B cell (primary cell): Measurements from ENCODE around the gene AIG1. TPM values are rescaled to one million over a fixed set of nuclear protein-coding genes. Genes with fewer than 3 reads are reported as not detected.
"Not testable (repeated sequence)": the region's sequence is repeated elsewhere in the genome, so short reads cannot be mapped to it uniquely, and the experiment has no call there.

Experiments
- ATAC-seq: fragments of 200-7000 bp; cut with Tn5 transposase; one replicate; pipeline ENCODE4 v1.10.0; 2021; ENCODE audit warnings: low read depth, mild to moderate bottlenecking, moderate number of reproducible peaks, moderate library complexity
- CTCF ChIA-PET: fragments of 350-600 bp; sonication (Branson Sonifier 250); formaldehyde crosslinking; loops from one replicate; lab custom pipeline; 2021; ENCODE audit warnings: antibody characterized with exemption, inconsistent platforms; lab: Charles Lee
- POLR2A ChIA-PET: fragments of 350-600 bp; sonication (Branson Sonifier 250); formaldehyde crosslinking; loops from one replicate; lab custom pipeline; 2021; ENCODE audit warnings: antibody characterized with exemption; lab: Charles Lee
- DNase-seq: peaks from one replicate; pipeline ENCODE4 v3.0.0; 2013
- H2AFZ ChIP-seq: 2 replicates; pipeline ENCODE4 v1.6.1; 2012; ENCODE audit warnings: mild to moderate bottlenecking, low read depth, low read length; ENCODE audit not compliant: insufficient read depth, poor library complexity, severe bottlenecking
- H3K27ac ChIP-seq, 2 donors: 1 replicate in 1 of 2; 2 replicates in 1 of 2; pipeline ENCODE4 v1.5.1; 2012 to 2013; ENCODE audit warnings: low read length in 2 of 2, mild to moderate bottlenecking in 2 of 2, moderate library complexity in 1 of 2
- H3K27me3 ChIP-seq, 4 experiments: fragments of 200-600 bp in 1 of 4; sonication (generic) in 1 of 4; replicated peaks in 1 of 4; 1 replicate in 2 of 4; 2 replicates in 2 of 4; pipeline versions ENCODE4 v1.6.1 to v1.7.0; 2013 to 2016; ENCODE audit warnings: low read length in 3 of 4, mild to moderate bottlenecking in 2 of 4, mixed read lengths in 1 of 4, moderate library complexity in 1 of 4; ENCODE audit not compliant: insufficient read depth in 4 of 4, control insufficient read depth in 3 of 4; ENCODE audit errors: control extremely low read depth in 1 of 4
- H3K36me3 ChIP-seq, 2 experiments: replicated peaks in 1 of 2; 1 replicate in 1 of 2; 2 replicates in 1 of 2; pipeline versions ENCODE4 v1.6.1 to v1.7.1; 2013; ENCODE audit warnings: low read length in 1 of 2; ENCODE audit not compliant: insufficient read depth in 2 of 2, control insufficient read depth in 1 of 2; ENCODE audit errors: control extremely low read depth in 1 of 2, extremely low read depth in 1 of 2
- H3K4me1 ChIP-seq, 2 donors: fragments of 200-600 bp in 1 of 2; sonication (generic) in 1 of 2; 1 replicate in 1 of 2; 2 replicates in 1 of 2; pipeline versions ENCODE4 v1.5.1 to v1.6.1; 2013 to 2017; ENCODE audit warnings: low read length in 2 of 2; ENCODE audit not compliant: control insufficient read depth in 2 of 2, insufficient read depth in 2 of 2
- H3K4me2 ChIP-seq: replicated peaks from 2 replicates; pipeline ENCODE3; 2012; ENCODE audit warnings: mild to moderate bottlenecking, low read depth, low read length; ENCODE audit not compliant: poor library complexity, severe bottlenecking
- H3K4me3 ChIP-seq, 5 experiments: fragments of 200-600 bp in 1 of 5; sonication (generic) in 1 of 5; 1 replicate in 3 of 5; 2 replicates in 2 of 5; pipeline versions ENCODE4 v1.5.1 to v1.7.0; 2011 to 2016; ENCODE audit warnings: low read length in 4 of 5, mild to moderate bottlenecking in 4 of 5, low read depth in 2 of 5, control low read depth in 1 of 5, moderate library complexity in 1 of 5; ENCODE audit not compliant: insufficient read depth in 1 of 5; ENCODE audit errors: control extremely low read depth in 1 of 5, extremely low read depth in 1 of 5
- H3K79me2 ChIP-seq: fragments of 200-600 bp; sonication (generic); one replicate; pipeline ENCODE4 v1.6.0; 2016; ENCODE audit warnings: low read length; ENCODE audit not compliant: control insufficient read depth, insufficient read depth
- H3K9ac ChIP-seq: fragments of 200-600 bp; sonication (generic); 2 replicates; pipeline ENCODE4 v1.6.1; 2017; ENCODE audit warnings: mild to moderate bottlenecking, low read length, moderate library complexity
- H3K9me3 ChIP-seq, 3 donors: one replicate each; pipeline versions ENCODE4 v1.6.1 to v1.7.1; 2013; ENCODE audit warnings: low read length in 2 of 3; ENCODE audit not compliant: control insufficient read depth in 2 of 3, insufficient read depth in 1 of 3; ENCODE audit errors: control extremely low read depth in 1 of 3
- H4K20me1 ChIP-seq: 2 replicates; pipeline ENCODE4 v1.6.0; 2012; ENCODE audit warnings: mild to moderate bottlenecking, low read length; ENCODE audit not compliant: insufficient read depth, control insufficient read depth, poor library complexity, severe bottlenecking
- H3K27ac Mint-ChIP-seq: one replicate; pipeline ENCODE4 v1.8.0; 2021; ENCODE audit warnings: mixed read lengths
- H3K27me3 Mint-ChIP-seq: one replicate; pipeline ENCODE4 v1.8.0; 2021; ENCODE audit warnings: mixed read lengths
- H3K4me1 Mint-ChIP-seq: one replicate; pipeline ENCODE4 v1.8.0; 2021; ENCODE audit warnings: mixed read lengths
- H3K4me3 Mint-ChIP-seq: one replicate; pipeline ENCODE4 v1.8.0; 2021; ENCODE audit warnings: mixed read lengths
- H3K9me3 Mint-ChIP-seq: one replicate; pipeline ENCODE4 v1.8.0; 2022; ENCODE audit warnings: mixed read lengths; ENCODE audit not compliant: insufficient read depth
- CTCF ChIP-seq: fragments of 200-600 bp; IDR thresholded peaks from one replicate; pipeline ENCODE4 v1.8.0; 2022; ENCODE audit warnings: antibody characterized with exemption, mild to moderate bottlenecking
- EZH2 ChIP-seq: IDR thresholded peaks from 2 replicates; pipeline ENCODE4 v1.6.1; 2012; ENCODE audit warnings: borderline replicate concordance, low read depth, mild to moderate bottlenecking, moderate library complexity, low read length; ENCODE audit not compliant: insufficient read depth, poor library complexity, severe bottlenecking
- WGBS: methylation state at CpG from one replicate; pipeline ENCODE4 v1.1.5; 2013; ENCODE audit warnings: missing lambda C conversion rate; ENCODE audit not compliant: insufficient coverage; 5-methylcytosine and 5-hydroxymethylcytosine counted together
- intact Hi-C: fragments of 100-400 bp; cut with micrococcal nuclease; formaldehyde crosslinking; loops from one replicate; pipeline ENCODE4 v1.10.0; 2022
- polyA plus RNA-seq: library from polyadenylated mRNA; depleted of rRNA; stranded (reverse); fragments of >200 nt; gene quantifications from 2 replicates; pipeline ENCODE4 v1.2.3, GENCODE V29; 2012
- total RNA-seq, 2 donors: library from RNA; stranded (reverse); fragments of 120-200 nt in 1 of 2; gene quantifications; 1 replicate in 1 of 2; 2 replicates in 1 of 2; pipeline versions ENCODE4 v1.2.3 to v1.2.4, GENCODE V29; 2013 to 2022

AIG1 gene
- total and polyA plus RNA-seq, 2 donors (not counting 1 experiment from before 2014, with no cell fraction given), result 7.0 to 9.0 TPM

- CTCF ChIA-PET, DNase-seq, H3K9me3 Mint-ChIP-seq, H3K4me1 Mint-ChIP-seq, H3K9ac ChIP-seq, H3K36me3 ChIP-seq, POLR2A ChIA-PET, H2AFZ ChIP-seq, H3K4me2 ChIP-seq, H3K9me3 ChIP-seq, intact Hi-C loops, H3K27me3 ChIP-seq, H3K4me3 Mint-ChIP-seq, H3K27ac ChIP-seq, H4K20me1 ChIP-seq, H3K4me1 ChIP-seq, ATAC-seq, H3K79me2 ChIP-seq, H3K27ac Mint-ChIP-seq, H3K4me3 ChIP-seq, H3K27me3 Mint-ChIP-seq: not testable (repeated sequence)
- WGBS, result 100% methylated on average over 6 of the region's 11 CpGs
Observed at GRCh38 chr6:143087335-143087734, 26.6 kb downstream of the AIG1 start.

DNA sequence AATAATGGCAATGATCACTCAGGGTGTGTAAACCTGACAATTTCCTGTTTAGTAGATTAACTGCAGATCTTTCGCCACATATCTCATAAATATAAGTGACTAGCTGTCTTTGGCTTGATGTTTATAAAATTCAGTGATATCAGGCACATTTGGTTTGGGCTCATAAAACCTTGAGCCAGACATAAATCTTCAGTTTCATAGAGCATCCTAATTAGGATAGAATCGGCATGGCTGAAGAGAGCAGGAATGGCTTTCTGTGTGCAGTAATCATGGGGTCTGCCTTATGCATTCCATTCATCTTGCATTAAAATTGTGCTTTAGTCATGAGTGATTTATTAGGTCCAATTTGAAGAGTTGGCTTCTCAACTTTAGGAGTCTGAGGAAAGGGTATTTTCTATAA, 27.2 kb downstream of the AIG1 start:
- H3K27ac ChIP-seq, result no peak overlapping the region
- TF ChIP-seq EZH2, result no peak
- no peak for TF ChIP-seq CTCF
- ATAC-seq (no peak), DNase-seq (no peak)
- no peaks in the 10 kb centered on the region for H3K36me3 ChIP-seq
- H3K79me2 ChIP-seq, result no peaks in the 10 kb centered on the region
- H3K9me3 ChIP-seq, result no peaks in the 10 kb centered on the region
- ChIA-PET POLR2A (no interaction called here), CTCF (no interaction called here)
- no peak overlapping the region for H2AFZ ChIP-seq
- H3K9ac ChIP-seq, result no peak overlapping the region
- H3K4me3 ChIP-seq, result no peak overlapping the region
- Mint-ChIP-seq H3K4me3 (no peak overlapping the region), H3K9me3 (no peaks in the 10 kb centered on the region), H3K27ac (no peak overlapping the region), H3K27me3 (no peaks in the 10 kb centered on the region), H3K4me1 (no peaks in the 10 kb centered on the region)
- no CpG with 5 or more reads among the region's 2 CpGs for WGBS
- H3K4me2 ChIP-seq, result no peak overlapping the region
- H4K20me1 ChIP-seq, result no peaks in the 10 kb centered on the region
- intact Hi-C loops, result no loop called here
- H3K27me3 ChIP-seq, result no peaks in the 10 kb centered on the region
- H3K4me1 ChIP-seq, result no peaks in the 10 kb centered on the region
